ENCODE results near the gene SHROOM3. TPM values are rescaled to one million over a fixed set of nuclear protein-coding genes. Genes with fewer than 3 reads are reported as not detected.
A peak's percentile ranks its signal among the peaks of the same experiment; 100 is the strongest.

SHROOM3 gene
- total and polyA plus RNA-seq, 10 donors: 0.37 to 23.9 (median 8.3) TPM

- WGBS, 5 donors: 77 to 88% (median 81%) methylated on average over 1 of the region's 1 CpG
- Histone ChIP-seq H3K27ac (peak overlapping the region in 1 of 8 donors; percentile 23), H3K4me1 (peaks cover 0 to 13% (median 0%) of the 10 kb centered on the region in 6 donors), H3K36me3 (no peaks in the 10 kb centered on the region), H3K4me3 (no peak overlapping the region), H3K27me3 (replicated peaks in 1 of 7) (peaks cover 0 to 18% (median 0%) of the 10 kb centered on the region in 7 donors), H3K9me3 (peaks cover 0 to 30% (median 22%) of the 10 kb centered on the region in 8 donors)
- no peak for DNase-seq
- intact Hi-C loops (cut with DNase I; ENCODE audit: low total_unique reads): no loop called here
- no peak for TF ChIP-seq CTCF (IDR thresholded peaks at IDR 0.05 in 8 of 11, conservative IDR thresholded peaks at IDR 0.05 in 3 of 11)
These were observed 371.7 kb downstream of the SHROOM3 start for GRCh38 chr4:76806757-76807156.

GRCh38 chr4:76809594-76810305 lies 374.7 kb downstream of the SHROOM3 start:
- TF ChIP-seq POLR2AphosphoS5 (IDR thresholded peaks at IDR 0.05) (peak in 2 of 3 donors; percentile 60 to 63), CTCF (IDR thresholded peaks at IDR 0.05 in 8 of 11, conservative IDR thresholded peaks at IDR 0.05 in 3 of 11) (no peak), POLR2A (IDR thresholded peaks at IDR 0.05) (no peak)
- intact Hi-C loops (cut with DNase I; ENCODE audit: low total_unique reads): no loop called here
- Histone ChIP-seq H3K9me3 (peaks cover 0 to 30% (median 22%) of the 10 kb centered on the region in 8 donors), H3K4me3 (no peak overlapping the region), H3K36me3 (no peaks in the 10 kb centered on the region), H3K4me1 (no peaks in the 10 kb centered on the region), H3K27ac (peak overlapping the region in 2 of 8 donors; percentile 66 to 68), H3K27me3 (replicated peaks in 1 of 7) (peaks cover 0 to 11% (median 0%) of the 10 kb centered on the region in 7 donors)
- WGBS, 5 donors: 77 to 91% (median 85%) methylated on average over 10 of the region's 10 CpGs
- DNase-seq: no peak

- peak in 1 of 3 donors; percentile 6 for TF ChIP-seq POLR2AphosphoS5 (IDR thresholded peaks at IDR 0.05)
- no peak for TF ChIP-seq CTCF (IDR thresholded peaks at IDR 0.05 in 8 of 11, conservative IDR thresholded peaks at IDR 0.05 in 3 of 11)
- TF ChIP-seq POLR2A (IDR thresholded peaks at IDR 0.05): no peak
- peaks cover 0 to 36% (median 22%) of the 10 kb centered on the region in 8 donors for H3K9me3 ChIP-seq
- WGBS, 5 donors: 36 to 45% (median 42%) methylated on average over 12 of the region's 12 CpGs
- no peaks in the 10 kb centered on the region for H3K4me1 ChIP-seq
- no peak for DNase-seq
- intact Hi-C loops (cut with DNase I; ENCODE audit: low total_unique reads): no loop called here
- H3K27me3 ChIP-seq (replicated peaks in 1 of 7): peaks cover 0 to 11% (median 0%) of the 10 kb centered on the region in 7 donors
- H3K27ac ChIP-seq: peak overlapping the region in 7 of 8 donors; percentile 35 to 68 (median 55)
- H3K4me3 ChIP-seq: no peak overlapping the region
- no peaks in the 10 kb centered on the region for H3K36me3 ChIP-seq
These were observed 376.8 kb downstream of the SHROOM3 start for GRCh38 chr4:76811604-76812412.

- no peaks in the 10 kb centered on the region for H3K36me3 ChIP-seq
- peak overlapping the region in 5 of 8 donors; percentile 35 to 68 (median 65) for H3K27ac ChIP-seq
- peaks cover 0 to 11% (median 0%) of the 10 kb centered on the region in 7 donors for H3K27me3 ChIP-seq (replicated peaks in 1 of 7)
- intact Hi-C loops (cut with DNase I; ENCODE audit: low total_unique reads): no loop called here
- peaks cover 0 to 25% (median 13%) of the 10 kb centered on the region in 8 donors for H3K9me3 ChIP-seq
- H3K4me3 ChIP-seq: no peak overlapping the region
- DNase-seq: no peak
- no peak for TF ChIP-seq CTCF (IDR thresholded peaks at IDR 0.05 in 8 of 11, conservative IDR thresholded peaks at IDR 0.05 in 3 of 11)
- TF ChIP-seq POLR2A (IDR thresholded peaks at IDR 0.05): no peak
- no peak for TF ChIP-seq POLR2AphosphoS5 (IDR thresholded peaks at IDR 0.05)
- no peaks in the 10 kb centered on the region for H3K4me1 ChIP-seq
- WGBS, 5 donors: 89 to 96% (median 95%) methylated on average over 4 of the region's 4 CpGs
These were observed 378.0 kb downstream of the SHROOM3 start for GRCh38 chr4:76813070-76813469.
